Activated T-cell treated with anti-CD3 and anti-CD28 coated beads, Interleukin-2, amount 50 U/mL, for 24 hours (primary cell): ENCODE measurements around the gene WDR20.

ENCODE experiments used
- DNase-seq: peaks from one replicate; pipeline ENCODE4 v3.0.0-alpha.2; 2020
- H3K27ac Mint-ChIP-seq: 2 replicates; pipeline ENCODE4 v1.8.0; 2020; ENCODE audit warnings: mild to moderate bottlenecking, mixed read lengths
- H3K27me3 Mint-ChIP-seq: 2 replicates; pipeline ENCODE4 v1.8.0; 2020; ENCODE audit warnings: mixed read lengths
- H3K36me3 Mint-ChIP-seq: 2 replicates; pipeline ENCODE4 v1.8.0; 2020; ENCODE audit warnings: low read depth, mixed read lengths
- H3K4me1 Mint-ChIP-seq: 2 replicates; pipeline ENCODE4 v1.8.0; 2020; ENCODE audit warnings: low read depth, mixed read lengths
- H3K4me3 Mint-ChIP-seq: 2 replicates; pipeline ENCODE4 v1.8.0; 2020; ENCODE audit warnings: mild to moderate bottlenecking, moderate library complexity, mixed read lengths
- H3K9me3 Mint-ChIP-seq: 2 replicates; pipeline ENCODE4 v1.8.0; 2020; ENCODE audit warnings: mixed read lengths

WDR20 gene

DNA sequence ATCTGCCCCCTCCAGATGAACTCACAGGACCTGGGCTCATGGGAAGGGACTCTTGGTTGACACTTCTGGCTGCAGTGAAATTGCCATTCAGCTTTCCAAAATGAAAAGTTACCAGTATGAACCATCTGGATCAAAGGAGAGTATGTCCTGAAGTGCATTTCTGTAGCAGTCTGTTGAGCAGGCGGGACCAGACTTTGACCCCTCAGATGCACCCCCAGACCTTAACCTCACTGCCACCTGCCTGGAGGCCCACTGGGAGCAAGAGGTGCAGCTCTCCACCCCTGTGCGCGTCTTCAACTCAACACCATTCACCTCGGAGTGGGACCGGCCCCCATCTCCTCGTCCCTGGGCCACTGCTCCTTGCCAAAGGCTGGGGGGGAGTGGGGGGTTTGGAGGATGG, 110.3 kb downstream of the WDR20 start:
- Mint-ChIP-seq H3K36me3 (no peaks in the 10 kb centered on the region), H3K27me3 (no peaks in the 10 kb centered on the region), H3K9me3 (no peaks in the 10 kb centered on the region), H3K4me3 (no peak overlapping the region), H3K27ac (no peak overlapping the region), H3K4me1 (no peaks in the 10 kb centered on the region)
- no peak for DNase-seq

- H3K9me3 Mint-ChIP-seq: no peaks in the 10 kb centered on the region
- no peaks in the 10 kb centered on the region for H3K27me3 Mint-ChIP-seq
- H3K36me3 Mint-ChIP-seq: no peaks in the 10 kb centered on the region
- no peak overlapping the region for H3K4me3 Mint-ChIP-seq
- H3K4me1 Mint-ChIP-seq: no peaks in the 10 kb centered on the region
- no peak overlapping the region for H3K27ac Mint-ChIP-seq
- no peak for DNase-seq
Measured at GRCh38 chr14:102250636-102251035, 110.9 kb downstream of the WDR20 start.

DNA sequence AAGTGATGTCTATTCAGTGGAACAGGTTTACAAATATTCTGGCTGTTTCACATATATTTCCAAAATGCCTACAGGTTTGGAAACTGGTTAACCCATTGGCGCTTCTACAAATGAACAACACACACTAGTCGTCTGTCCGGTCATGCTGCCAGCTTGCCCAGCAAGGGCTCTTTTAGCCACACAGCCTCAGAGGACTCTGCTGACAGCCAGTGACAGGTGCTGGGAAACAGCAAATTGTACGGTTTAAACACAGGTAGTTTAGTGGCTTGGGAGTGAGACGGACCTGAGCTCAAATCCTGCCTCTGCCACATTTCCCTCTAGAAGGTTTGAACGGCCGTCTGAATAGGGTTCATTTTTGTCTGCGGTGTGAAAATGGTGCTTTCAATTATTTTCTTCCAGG, 111.5 kb downstream of the WDR20 start:
- H3K4me3 Mint-ChIP-seq: no peak overlapping the region
- no peak overlapping the region for H3K27ac Mint-ChIP-seq
- no peaks in the 10 kb centered on the region for H3K4me1 Mint-ChIP-seq

GRCh38 chr14:102252834-102253801, 113.4 kb downstream of the WDR20 start:
- Mint-ChIP-seq H3K27ac (no peak overlapping the region), H3K36me3 (no peaks in the 10 kb centered on the region), H3K9me3 (no peaks in the 10 kb centered on the region), H3K4me3 (no peak overlapping the region), H3K4me1 (no peaks in the 10 kb centered on the region), H3K27me3 (no peaks in the 10 kb centered on the region)
- no peak for DNase-seq

More for the DNA sequence above, 111.5 kb downstream of the WDR20 start:
- DNase-seq: no peak
- Mint-ChIP-seq H3K9me3 (no peaks in the 10 kb centered on the region), H3K27me3 (no peaks in the 10 kb centered on the region), H3K36me3 (no peaks in the 10 kb centered on the region)

DNA sequence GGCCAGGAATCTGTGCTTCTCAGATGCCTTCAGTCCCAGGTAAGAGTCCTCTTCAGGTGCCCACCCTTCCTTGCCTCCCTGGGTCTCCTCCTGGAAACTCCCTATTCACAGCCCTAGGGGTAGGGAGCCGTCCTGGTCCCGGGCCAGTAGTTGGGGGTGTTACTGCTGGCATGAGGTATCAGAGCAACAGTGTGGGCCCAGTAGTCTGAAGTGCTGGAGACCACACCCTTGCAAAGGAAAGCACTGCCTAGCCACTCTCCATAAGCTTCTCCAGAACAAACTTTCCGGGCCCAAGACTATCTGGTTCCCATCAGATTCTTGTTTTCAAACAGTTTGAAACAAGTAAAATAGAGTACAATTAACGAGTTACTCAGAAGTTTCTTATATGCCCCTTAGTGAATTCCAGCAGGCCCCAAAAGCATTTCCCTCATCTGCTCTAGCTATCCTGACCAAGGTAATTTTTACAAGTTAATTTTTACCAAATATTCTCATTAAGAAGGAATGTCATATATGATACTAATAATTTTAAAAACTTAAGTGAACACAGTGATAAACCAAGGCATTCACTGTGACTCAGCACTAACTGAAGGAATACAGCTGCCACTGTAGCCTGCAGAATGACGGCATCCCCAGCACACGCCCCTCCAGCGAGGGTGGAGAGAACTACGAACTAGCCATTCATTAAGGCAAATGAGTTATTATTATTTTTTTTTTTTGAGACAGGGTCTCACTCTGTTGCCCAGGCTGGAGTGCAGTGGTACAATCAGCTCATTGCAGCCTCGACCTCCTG, 115.9 kb downstream of the WDR20 start:
- H3K4me3 Mint-ChIP-seq: no peak overlapping the region
- no peaks in the 10 kb centered on the region for H3K36me3 Mint-ChIP-seq
- no peak for DNase-seq
- H3K27me3 Mint-ChIP-seq: no peaks in the 10 kb centered on the region
- H3K9me3 Mint-ChIP-seq: no peaks in the 10 kb centered on the region
- H3K4me1 Mint-ChIP-seq: no peaks in the 10 kb centered on the region
- H3K27ac Mint-ChIP-seq: no peak overlapping the region

GRCh38 chr14:102256716-102257115, 117.0 kb downstream of the WDR20 start:
- no peak overlapping the region for H3K4me3 Mint-ChIP-seq
- no peaks in the 10 kb centered on the region for H3K9me3 Mint-ChIP-seq
- no peak overlapping the region for H3K27ac Mint-ChIP-seq
- no peaks in the 10 kb centered on the region for H3K36me3 Mint-ChIP-seq
- DNase-seq: no peak
- H3K4me1 Mint-ChIP-seq: no peaks in the 10 kb centered on the region
- H3K27me3 Mint-ChIP-seq: no peaks in the 10 kb centered on the region

GRCh38 chr14:102258136-102258535, 118.4 kb downstream of the WDR20 start:
- no peaks in the 10 kb centered on the region for H3K4me1 Mint-ChIP-seq
- no peak for DNase-seq
- H3K27me3 Mint-ChIP-seq: no peaks in the 10 kb centered on the region
- no peak overlapping the region for H3K4me3 Mint-ChIP-seq
- no peaks in the 10 kb centered on the region for H3K36me3 Mint-ChIP-seq
- H3K9me3 Mint-ChIP-seq: no peaks in the 10 kb centered on the region
- H3K27ac Mint-ChIP-seq: no peak overlapping the region
